ENCODE measurements around the gene DPRX. TPM values are rescaled to one million over a fixed set of nuclear protein-coding genes. Genes with fewer than 3 reads are reported as not detected.

Gene DPRX
- total and polyA plus RNA-seq, 2 of the 13 experiments (the other 11 are each of a cell fraction or from before 2014, with no cell fraction given), result not detected

DNA sequence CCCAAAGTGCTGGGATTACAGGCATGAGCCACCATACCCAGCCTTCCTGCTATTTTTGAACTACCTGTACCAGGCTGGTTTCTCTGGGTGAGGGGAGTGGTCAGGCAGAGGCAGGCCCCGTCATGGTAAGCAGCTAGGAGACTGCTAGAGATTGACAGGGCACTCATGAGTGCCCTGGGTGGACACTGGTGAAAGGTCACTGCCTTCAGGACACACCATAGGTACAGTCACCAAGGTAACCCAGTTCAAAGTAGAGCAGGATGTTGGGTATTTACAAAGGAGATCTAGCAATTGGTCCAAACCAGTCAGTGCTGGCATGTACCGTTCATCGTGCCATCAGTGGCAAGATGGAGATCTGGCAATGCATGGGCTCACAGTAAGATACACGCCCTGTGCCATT lies 25.5 kb downstream of the DPRX start (continued):
- TF ChIP-seq ARNT2 (CRISPR knock-in tag; IDR thresholded peaks at IDR 0.05; ENCODE audit: low read depth) (no peak), RCOR2 (CRISPR knock-in tag; IDR thresholded peaks at IDR 0.05) (peak; percentile 51; the same call in 1 of the 2 replicates), RARA (CRISPR knock-in tag; IDR thresholded peaks at IDR 0.05) (peak; percentile 45; the same call in 1 of the 2 replicates), MATR3 (CRISPR knock-in tag; IDR thresholded peaks at IDR 0.05) (no peak), POLR2A (IDR thresholded peaks at IDR 0.05; ENCODE audit: insufficient read depth in 1 of 2, low read depth in 2 of 2, low read length in 2 of 2) (no peak), HNF4G (IDR thresholded peaks at IDR 0.05; ENCODE audit: borderline replicate concordance, low read depth, low read length) (peak; percentile 85), HNF4G (CRISPR knock-in tag; IDR thresholded peaks at IDR 0.05; ENCODE audit: borderline replicate concordance, low read depth) (no peak), POGZ (CRISPR knock-in tag; IDR thresholded peaks at IDR 0.05) (no peak), ZNF644 (CRISPR knock-in tag; IDR thresholded peaks at IDR 0.05; ENCODE audit: low read depth) (peak; percentile 36; the same call in 1 of the 2 replicates), NR2F1 (CRISPR knock-in tag; IDR thresholded peaks at IDR 0.05) (no peak), ELF3 (CRISPR knock-in tag; IDR thresholded peaks at IDR 0.05) (peak; percentile 57; the same call in 1 of the 2 replicates), KDM1A (CRISPR knock-in tag; IDR thresholded peaks at IDR 0.05) (no peak; the same call in 1 of the 2 replicates), ZFP41 (CRISPR knock-in tag; IDR thresholded peaks at IDR 0.05; ENCODE audit: borderline replicate concordance) (no peak), ZEB1 (IDR thresholded peaks at IDR 0.05; ENCODE audit: insufficient replicate concordance, low read depth) (peak; percentile 58), ZNF768 (CRISPR knock-in tag; IDR thresholded peaks at IDR 0.05) (no peak), EHMT2 (IDR thresholded peaks at IDR 0.05; ENCODE audit: borderline replicate concordance, low read depth, low read length) (no peak), ZMYM2 (CRISPR knock-in tag; IDR thresholded peaks at IDR 0.05) (0 out of 2 replicates have a peak, but pooled peaks have one; percentile 42), ZNF292 (CRISPR knock-in tag; IDR thresholded peaks at IDR 0.05; ENCODE audit: borderline replicate concordance, low read depth) (peak; percentile 45; the same call in 1 of the 2 replicates), DNMT1 (CRISPR knock-in tag; IDR thresholded peaks at IDR 0.05) (no peak), ZFYVE20 (CRISPR knock-in tag; IDR thresholded peaks at IDR 0.05; ENCODE audit: borderline replicate concordance, low read depth) (no peak), RFX1 (IDR thresholded peaks at IDR 0.05) (peak; percentile 65), ZSCAN21 (CRISPR knock-in tag; IDR thresholded peaks at IDR 0.05; ENCODE audit: borderline replicate concordance) (0 out of 2 replicates have a peak, but pooled peaks have one; percentile 9), POGK (CRISPR knock-in tag; conservative IDR thresholded peaks at IDR 0.05) (no peak), SIX4 (CRISPR knock-in tag; IDR thresholded peaks at IDR 0.05) (no peak), RFX3 (CRISPR knock-in tag; IDR thresholded peaks at IDR 0.05) (peak; percentile 64), ZNF562 (CRISPR knock-in tag; IDR thresholded peaks at IDR 0.05; ENCODE audit: borderline replicate concordance) (no peak), ZNF24 (IDR thresholded peaks at IDR 0.05) (no peak)
- TF ChIP-seq, protein P1, sequence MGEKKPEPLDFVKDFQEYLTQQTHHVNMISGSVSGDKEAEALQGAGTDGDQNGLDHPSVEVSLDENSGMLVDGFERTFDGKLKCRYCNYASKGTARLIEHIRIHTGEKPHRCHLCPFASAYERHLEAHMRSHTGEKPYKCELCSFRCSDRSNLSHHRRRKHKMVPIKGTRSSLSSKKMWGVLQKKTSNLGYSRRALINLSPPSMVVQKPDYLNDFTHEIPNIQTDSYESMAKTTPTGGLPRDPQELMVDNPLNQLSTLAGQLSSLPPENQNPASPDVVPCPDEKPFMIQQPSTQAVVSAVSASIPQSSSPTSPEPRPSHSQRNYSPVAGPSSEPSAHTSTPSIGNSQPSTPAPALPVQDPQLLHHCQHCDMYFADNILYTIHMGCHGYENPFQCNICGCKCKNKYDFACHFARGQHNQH (CRISPR knock-in tag; IDR thresholded peaks at IDR 0.05), result no peak
- TF ChIP-seq, protein P2, sequence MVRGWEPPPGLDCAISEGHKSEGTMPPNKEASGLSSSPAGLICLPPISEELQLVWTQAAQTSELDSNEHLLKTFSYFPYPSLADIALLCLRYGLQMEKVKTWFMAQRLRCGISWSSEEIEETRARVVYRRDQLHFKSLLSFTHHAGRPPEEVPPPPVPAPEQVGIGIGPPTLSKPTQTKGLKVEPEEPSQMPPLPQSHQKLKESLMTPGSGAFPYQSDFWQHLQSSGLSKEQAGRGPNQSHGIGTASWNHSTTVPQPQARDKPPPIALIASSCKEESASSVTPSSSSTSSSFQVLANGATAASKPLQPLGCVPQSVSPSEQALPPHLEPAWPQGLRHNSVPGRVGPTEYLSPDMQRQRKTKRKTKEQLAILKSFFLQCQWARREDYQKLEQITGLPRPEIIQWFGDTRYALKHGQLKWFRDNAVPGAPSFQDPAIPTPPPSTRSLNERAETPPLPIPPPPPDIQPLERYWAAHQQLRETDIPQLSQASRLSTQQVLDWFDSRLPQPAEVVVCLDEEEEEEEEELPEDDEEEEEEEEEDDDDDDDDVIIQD (CRISPR knock-in tag; IDR thresholded peaks at IDR 0.05; ENCODE audit: low read depth), result peak; percentile 60; the same call in 1 of the 2 replicates
